Right lobe of liver (tissue), 4 donors: ENCODE results near the gene ICE2.

Experiments used
- POLR2A ChIP-seq: fragments of 450-650 bp; IDR thresholded peaks from one replicate; pipeline ENCODE4 v1.6.1; 2017; ENCODE audit warnings: antibody characterized with exemption, mild to moderate bottlenecking
- TF ChIP-seq, protein P1 (sequence below), 4 donors: fragments of 200-600 bp in 3 of 4; fragments of 450-650 bp in 1 of 4; IDR thresholded peaks; one replicate each; pipeline versions ENCODE4 v1.5.1 to v1.8.0; 2016 to 2022; ENCODE audit warnings: antibody characterized with exemption in 4 of 4, mild to moderate bottlenecking in 2 of 4
- donor health status: DM: no; HTN: no; CAD: no.
- donor health status: DM: no; HTN: no; CAD: no.
- donor health status: DM: no; HTN: yes; CAD: no.

DNA sequence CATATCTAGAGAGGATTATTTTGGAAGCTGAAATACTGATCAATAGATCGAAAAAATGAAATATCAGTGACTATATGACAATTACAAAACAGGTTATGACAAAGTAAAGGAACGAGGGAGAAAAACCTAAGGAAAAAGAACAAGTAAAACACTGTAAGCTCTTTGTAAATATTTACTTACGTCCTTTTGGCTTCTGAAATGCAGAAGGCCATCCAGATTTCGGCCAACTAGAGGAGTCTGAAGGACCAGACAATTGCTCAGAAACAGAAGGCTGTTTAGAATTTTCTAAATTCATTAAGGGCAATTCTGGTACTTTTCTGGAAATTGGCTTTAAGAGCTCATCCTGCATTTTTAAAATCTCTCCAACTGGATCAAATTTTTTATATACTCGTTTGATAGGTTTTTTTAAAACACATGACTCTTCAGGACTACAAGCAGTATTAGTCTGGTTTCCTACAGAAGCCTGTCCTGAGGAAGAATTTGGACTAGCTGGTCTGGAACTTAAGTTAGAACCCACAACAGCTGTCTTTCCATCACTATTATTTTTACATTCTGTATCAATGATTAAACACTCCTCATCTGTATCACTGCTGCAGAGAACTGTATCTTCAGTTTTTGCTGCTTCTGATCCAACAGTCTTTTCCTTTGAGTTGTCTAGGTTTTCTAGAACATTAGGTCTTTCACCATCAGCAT lies 30.1 kb downstream of the ICE2 start:
- TF ChIP-seq POLR2A = no peak
- TF ChIP-seq, protein P1, sequence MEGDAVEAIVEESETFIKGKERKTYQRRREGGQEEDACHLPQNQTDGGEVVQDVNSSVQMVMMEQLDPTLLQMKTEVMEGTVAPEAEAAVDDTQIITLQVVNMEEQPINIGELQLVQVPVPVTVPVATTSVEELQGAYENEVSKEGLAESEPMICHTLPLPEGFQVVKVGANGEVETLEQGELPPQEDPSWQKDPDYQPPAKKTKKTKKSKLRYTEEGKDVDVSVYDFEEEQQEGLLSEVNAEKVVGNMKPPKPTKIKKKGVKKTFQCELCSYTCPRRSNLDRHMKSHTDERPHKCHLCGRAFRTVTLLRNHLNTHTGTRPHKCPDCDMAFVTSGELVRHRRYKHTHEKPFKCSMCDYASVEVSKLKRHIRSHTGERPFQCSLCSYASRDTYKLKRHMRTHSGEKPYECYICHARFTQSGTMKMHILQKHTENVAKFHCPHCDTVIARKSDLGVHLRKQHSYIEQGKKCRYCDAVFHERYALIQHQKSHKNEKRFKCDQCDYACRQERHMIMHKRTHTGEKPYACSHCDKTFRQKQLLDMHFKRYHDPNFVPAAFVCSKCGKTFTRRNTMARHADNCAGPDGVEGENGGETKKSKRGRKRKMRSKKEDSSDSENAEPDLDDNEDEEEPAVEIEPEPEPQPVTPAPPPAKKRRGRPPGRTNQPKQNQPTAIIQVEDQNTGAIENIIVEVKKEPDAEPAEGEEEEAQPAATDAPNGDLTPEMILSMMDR (IDR thresholded peaks at IDR 0.05) = no peak
